Measurements from ENCODE around the gene IGSF22.
"Not testable (repeated sequence)": the region's sequence is repeated elsewhere in the genome, so short reads cannot be mapped to it uniquely, and the experiment has no call there.

The IGSF22 gene

GRCh38 chr11:18691467-18692140 is 34.4 kb downstream of the IGSF22 start:
- DNase-seq (ENCODE audit: low read depth), result not testable (repeated sequence)

GRCh38 chr11:18684267-18684666 is 41.7 kb downstream of the IGSF22 start:
- no peak for DNase-seq (ENCODE audit: low read depth)

- DNase-seq (ENCODE audit: low read depth), result no peak
These were observed 43.5 kb downstream of the IGSF22 start for GRCh38 chr11:18682466-18682865.

GRCh38 chr11:18681949-18682348 is 44.0 kb downstream of the IGSF22 start:
- not testable (repeated sequence) for DNase-seq (ENCODE audit: low read depth)

GRCh38 chr11:18677560-18677959 is 48.4 kb downstream of the IGSF22 start:
- DNase-seq (ENCODE audit: low read depth), result no peak

GRCh38 chr11:18676803-18677202 is 49.2 kb downstream of the IGSF22 start:
- no peak for DNase-seq (ENCODE audit: low read depth)

GRCh38 chr11:18672209-18672608 is 53.8 kb downstream of the IGSF22 start:
- DNase-seq (ENCODE audit: low read depth), result not testable (repeated sequence)

- DNase-seq (ENCODE audit: low read depth), result no peak
These were observed 54.7 kb downstream of the IGSF22 start for GRCh38 chr11:18671246-18671645.

- no peak for DNase-seq (ENCODE audit: low read depth)
These were observed 56.3 kb downstream of the IGSF22 start for GRCh38 chr11:18669711-18670110.

- DNase-seq (ENCODE audit: low read depth), result peak; percentile 3
These were observed 56.8 kb downstream of the IGSF22 start for GRCh38 chr11:18669219-18669596.

- DNase-seq (ENCODE audit: low read depth), result no peak
These were observed 57.9 kb downstream of the IGSF22 start for GRCh38 chr11:18668131-18668530.

- not testable (repeated sequence) for DNase-seq (ENCODE audit: low read depth)
These were observed 60.6 kb downstream of the IGSF22 start for GRCh38 chr11:18665353-18665872.

- no peak for DNase-seq (ENCODE audit: low read depth)
These were observed 68.3 kb downstream of the IGSF22 start for GRCh38 chr11:18657673-18658072.
